Ishikawa (cell line): ENCODE measurements around the gene KCNJ4.

Experiments
- CEBPB ChIP-seq: IDR thresholded peaks from 2 replicates; pipeline ENCODE4 v1.6.1; 2012
- EGR1 ChIP-seq: IDR thresholded peaks from 2 replicates; pipeline ENCODE4 v1.6.1; 2012
- EP300 ChIP-seq: IDR thresholded peaks from 2 replicates; pipeline ENCODE4 v1.6.1; 2012; ENCODE audit warnings: borderline replicate concordance
- FOXM1 ChIP-seq: IDR thresholded peaks from 2 replicates; pipeline ENCODE4 v1.6.1; 2012; ENCODE audit warnings: low read depth, borderline replicate concordance
- MAX ChIP-seq: IDR thresholded peaks from 2 replicates; pipeline ENCODE4 v1.6.1; 2012
- RAD21 ChIP-seq: IDR thresholded peaks from 2 replicates; pipeline ENCODE4 v1.6.1; 2012; ENCODE audit warnings: low read depth
- REST ChIP-seq: IDR thresholded peaks from 2 replicates; pipeline ENCODE4 v1.6.1; 2012; ENCODE audit warnings: low read depth, mild to moderate bottlenecking
- TAF1 ChIP-seq: IDR thresholded peaks from 2 replicates; pipeline ENCODE4 v1.6.1; 2012; ENCODE audit warnings: low read depth, mild to moderate bottlenecking
- TCF12 ChIP-seq: IDR thresholded peaks from 2 replicates; pipeline ENCODE4 v1.6.1; 2012; ENCODE audit warnings: low read depth
- TEAD4 ChIP-seq: IDR thresholded peaks from 2 replicates; pipeline ENCODE4 v1.6.1; 2012
- YY1 ChIP-seq: IDR thresholded peaks from 2 replicates; pipeline ENCODE4 v1.6.1; 2012; ENCODE audit warnings: low read depth

GRCh38 chr22:38489561-38490145, 34.7 kb upstream of the KCNJ4 start:
- no peak for TF ChIP-seq FOXM1
- no peak for TF ChIP-seq TCF12
- TF ChIP-seq TEAD4: no peak
- no peak for TF ChIP-seq RAD21
- TF ChIP-seq CEBPB: no peak
- no peak for TF ChIP-seq YY1
- no peak for TF ChIP-seq EP300
- no peak for TF ChIP-seq TAF1
- no peak for TF ChIP-seq REST
- TF ChIP-seq MAX: no peak
- TF ChIP-seq EGR1: no peak
